ENCODE data around the gene VPS8.

VPS8 gene

DNA sequence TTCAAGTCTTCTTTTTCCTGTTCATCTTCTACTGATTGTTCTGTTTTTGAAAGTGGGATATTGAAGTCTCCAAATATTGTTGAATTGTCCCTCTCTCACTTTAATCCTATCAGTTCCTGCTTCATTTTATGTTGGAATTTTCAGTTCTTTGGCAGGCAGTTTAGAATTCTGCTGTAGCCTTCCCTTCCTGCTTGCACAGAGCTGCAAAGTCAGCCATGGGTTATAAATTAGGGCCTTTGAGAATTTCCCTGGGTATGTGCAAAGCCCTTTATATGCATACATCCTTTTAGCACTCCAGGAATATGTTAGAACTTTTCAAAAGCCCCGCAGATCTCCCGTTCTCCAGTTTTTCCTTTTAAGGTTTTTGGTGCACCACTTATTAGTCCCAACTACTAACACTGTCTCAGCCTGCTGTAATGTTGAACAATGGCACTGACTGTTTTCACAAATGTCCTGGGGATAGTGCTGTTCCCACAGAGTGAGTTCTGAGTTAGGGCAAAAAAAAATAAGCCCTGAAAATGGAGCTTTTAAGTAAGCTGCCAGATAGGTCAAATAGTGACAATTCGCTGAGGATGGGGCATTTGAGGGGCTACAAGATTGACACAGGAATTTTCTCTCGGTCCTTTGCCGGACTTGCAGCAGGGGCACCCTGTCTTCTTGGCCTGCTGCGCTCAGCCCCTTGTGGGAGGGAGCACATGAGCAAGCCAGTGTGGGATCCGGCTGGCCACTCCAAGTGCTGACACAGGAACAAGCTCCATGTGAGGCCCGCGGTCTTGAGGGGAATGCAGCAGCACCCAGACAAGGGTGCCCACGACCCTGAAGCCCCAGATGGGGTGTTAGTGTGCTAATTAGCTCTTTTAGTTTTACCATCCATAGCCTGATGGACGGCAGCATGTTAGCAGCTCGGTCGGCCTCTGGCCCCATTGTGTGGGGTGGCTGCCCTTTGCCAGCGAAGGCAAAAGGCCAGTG lies 96.0 kb downstream of the VPS8 start:
- TF ChIP-seq, protein P1, sequence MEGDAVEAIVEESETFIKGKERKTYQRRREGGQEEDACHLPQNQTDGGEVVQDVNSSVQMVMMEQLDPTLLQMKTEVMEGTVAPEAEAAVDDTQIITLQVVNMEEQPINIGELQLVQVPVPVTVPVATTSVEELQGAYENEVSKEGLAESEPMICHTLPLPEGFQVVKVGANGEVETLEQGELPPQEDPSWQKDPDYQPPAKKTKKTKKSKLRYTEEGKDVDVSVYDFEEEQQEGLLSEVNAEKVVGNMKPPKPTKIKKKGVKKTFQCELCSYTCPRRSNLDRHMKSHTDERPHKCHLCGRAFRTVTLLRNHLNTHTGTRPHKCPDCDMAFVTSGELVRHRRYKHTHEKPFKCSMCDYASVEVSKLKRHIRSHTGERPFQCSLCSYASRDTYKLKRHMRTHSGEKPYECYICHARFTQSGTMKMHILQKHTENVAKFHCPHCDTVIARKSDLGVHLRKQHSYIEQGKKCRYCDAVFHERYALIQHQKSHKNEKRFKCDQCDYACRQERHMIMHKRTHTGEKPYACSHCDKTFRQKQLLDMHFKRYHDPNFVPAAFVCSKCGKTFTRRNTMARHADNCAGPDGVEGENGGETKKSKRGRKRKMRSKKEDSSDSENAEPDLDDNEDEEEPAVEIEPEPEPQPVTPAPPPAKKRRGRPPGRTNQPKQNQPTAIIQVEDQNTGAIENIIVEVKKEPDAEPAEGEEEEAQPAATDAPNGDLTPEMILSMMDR (IDR thresholded peaks at IDR 0.05; ENCODE audit: extremely low read depth, missing control alignments), result no peak
- no peak for DNase-seq (ENCODE audit: low spot score)

DNA sequence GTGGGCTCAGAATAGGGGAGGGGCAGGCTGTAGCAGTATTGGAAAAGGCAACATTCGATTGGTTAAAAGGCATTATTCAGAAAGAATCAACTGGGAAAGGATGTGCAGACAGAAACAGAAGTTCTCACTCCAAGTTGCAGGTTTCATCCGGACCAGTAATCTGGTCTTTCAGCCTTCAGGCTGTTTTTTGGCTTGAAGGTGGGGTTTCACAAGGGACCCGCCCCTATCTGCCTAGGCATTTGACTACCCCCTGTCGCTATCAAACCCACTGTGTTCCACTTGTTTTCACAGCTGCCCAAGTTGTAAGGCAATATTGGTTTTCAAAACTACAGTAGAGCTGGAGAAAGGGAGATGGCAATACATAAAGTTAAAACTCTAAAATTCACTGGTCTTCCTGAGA lies 96.9 kb downstream of the VPS8 start:
- TF ChIP-seq, protein P1 (IDR thresholded peaks at IDR 0.05; ENCODE audit: extremely low read depth, missing control alignments), result no peak
- no peak for DNase-seq (ENCODE audit: low spot score)

DNA sequence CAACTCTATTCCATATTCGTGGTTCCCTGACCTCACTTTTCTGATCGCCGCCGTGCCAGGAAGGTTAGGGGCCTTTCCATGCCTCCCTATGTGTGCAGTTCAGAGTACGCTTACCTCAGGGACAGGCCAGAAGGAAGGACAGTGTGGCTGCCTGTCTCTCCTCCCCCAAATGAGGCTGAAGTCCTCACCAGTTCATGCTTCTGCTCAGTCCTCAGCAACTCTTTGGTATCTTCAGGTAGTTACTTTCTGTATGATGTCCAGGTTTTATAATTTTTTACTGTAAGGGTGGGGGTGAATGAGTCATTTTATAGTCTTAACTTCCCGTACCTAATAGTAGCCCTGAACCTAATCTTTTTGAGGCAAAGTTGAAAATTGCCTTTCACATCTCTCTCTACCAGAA lies 98.7 kb downstream of the VPS8 start:
- TF ChIP-seq, protein P1 (IDR thresholded peaks at IDR 0.05; ENCODE audit: extremely low read depth, missing control alignments), result no peak
- no peak for DNase-seq (ENCODE audit: low spot score)

DNA sequence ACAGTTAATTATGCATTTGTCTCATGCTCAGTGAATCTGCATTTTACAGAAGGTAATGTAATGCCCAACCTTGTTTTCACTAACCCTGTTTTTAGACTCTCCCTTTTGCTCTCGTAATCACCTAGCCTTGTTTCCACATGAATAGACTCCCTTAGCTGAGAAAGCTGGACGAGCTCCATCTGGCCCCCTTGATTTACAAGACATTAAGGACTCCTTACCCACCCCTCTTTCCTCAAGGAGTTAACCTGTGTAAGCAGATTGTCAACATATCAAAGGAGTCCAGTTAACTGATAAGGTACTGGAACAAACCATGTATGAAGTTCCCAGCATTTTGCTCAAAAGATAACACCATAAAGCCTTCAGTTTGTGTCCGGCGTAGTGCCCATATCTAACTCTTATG lies 99.6 kb downstream of the VPS8 start:
- TF ChIP-seq, protein P1 (IDR thresholded peaks at IDR 0.05; ENCODE audit: extremely low read depth, missing control alignments), result no peak
- DNase-seq (ENCODE audit: low spot score), result no peak

DNA sequence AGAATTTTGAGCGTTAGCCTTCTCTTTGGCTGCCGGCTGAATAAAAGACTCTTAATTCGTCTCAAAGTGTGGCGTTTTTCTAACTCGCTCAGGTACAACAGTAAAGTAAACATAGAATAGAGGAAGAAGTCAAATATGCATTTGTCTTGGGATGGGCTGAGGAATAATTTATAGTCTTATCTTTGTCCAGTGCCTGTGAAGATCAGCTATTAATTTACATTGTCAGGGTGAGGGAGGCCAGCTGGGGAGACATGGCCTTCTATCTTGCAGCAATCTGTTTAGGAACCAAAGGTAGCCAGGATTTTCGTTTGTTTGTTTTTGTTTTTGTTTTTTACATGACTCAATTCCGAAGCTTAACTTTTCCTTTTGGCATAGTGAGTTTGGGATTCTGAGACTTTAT lies 100.2 kb downstream of the VPS8 start:
- DNase-seq (ENCODE audit: low spot score), result no peak
- TF ChIP-seq, protein P1 (IDR thresholded peaks at IDR 0.05; ENCODE audit: extremely low read depth, missing control alignments), result no peak

DNA sequence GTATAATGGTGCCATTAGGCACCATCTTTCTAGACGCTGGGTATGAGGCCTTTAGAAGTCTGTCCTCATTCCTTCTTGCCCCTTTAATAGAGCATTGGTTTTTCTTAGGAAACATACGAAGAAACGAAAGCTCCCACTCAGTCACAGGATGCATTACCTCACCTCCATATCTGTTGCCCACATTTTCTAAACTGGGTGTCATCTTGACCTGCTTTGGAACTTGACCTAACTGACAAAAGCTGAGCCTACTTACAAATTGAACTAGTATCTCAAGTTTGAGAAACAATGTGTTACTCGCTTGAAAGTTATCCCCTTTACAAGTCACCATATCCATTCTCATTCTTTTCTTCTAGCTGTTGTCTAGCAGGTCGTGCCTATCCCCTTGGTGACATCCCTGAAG lies 102.7 kb downstream of the VPS8 start:
- no peak for DNase-seq (ENCODE audit: low spot score)
- TF ChIP-seq, protein P1 (IDR thresholded peaks at IDR 0.05; ENCODE audit: extremely low read depth, missing control alignments), result no peak

DNA sequence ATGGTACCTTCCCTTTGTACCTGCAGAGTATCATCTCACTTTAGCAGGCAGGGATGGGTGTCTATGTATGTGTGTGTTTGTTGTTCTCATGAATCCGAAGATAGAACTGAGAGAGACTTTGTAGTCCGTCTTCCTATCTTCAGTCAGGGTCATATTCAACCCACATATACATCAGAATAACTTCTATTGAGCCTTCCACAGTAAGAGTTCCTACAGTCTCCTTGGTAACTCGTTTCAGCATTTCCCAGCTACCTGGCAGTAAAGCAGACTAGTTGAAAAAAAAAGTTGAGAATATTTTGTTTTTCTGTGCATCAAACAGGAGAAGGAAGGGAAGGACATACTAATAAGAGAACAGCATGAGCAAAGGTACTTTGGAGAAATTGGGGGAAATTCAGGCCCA lies 106.8 kb downstream of the VPS8 start:
- TF ChIP-seq, protein P1 (IDR thresholded peaks at IDR 0.05; ENCODE audit: extremely low read depth, missing control alignments), result no peak
- DNase-seq (ENCODE audit: low spot score), result no peak
